Measurements from ENCODE around the gene ATP2C1. TPM values are rescaled to one million over a fixed set of nuclear protein-coding genes. Genes with fewer than 3 reads are reported as not detected.

The ATP2C1 gene
- total and polyA plus RNA-seq, 7 experiments from 2014 or later: 6.6 to 64.9 (median 47.7) TPM

GRCh38 chr3:130894130-130894985 lies 474 bp downstream of the ATP2C1 start:
- Histone ChIP-seq H3K9me3 (ENCODE audit: control insufficient read depth in 2 of 3, low read length in 3 of 3) (no peaks in the 10 kb centered on the region), H3K36me3 (ENCODE audit: control insufficient read depth in 2 of 3, insufficient read depth in 3 of 3, low read length in 3 of 3) (peaks cover 0 to 10% (median 0%) of the 10 kb centered on the region in 3 experiments), H3K4me3 (ENCODE audit: low read length) (peak overlapping the region; percentile 96), H3K27me3 (ENCODE audit: control insufficient read depth in 2 of 2, insufficient read depth in 2 of 2, low read length in 2 of 2) (no peaks in the 10 kb centered on the region), H3K27ac (ENCODE audit: low read depth, low read length) (peak overlapping the region; percentile 93), H3K4me1 (ENCODE audit: control insufficient read depth in 2 of 2, insufficient read depth in 2 of 2, low read length in 2 of 2) (peaks cover 5 to 14% of the 10 kb centered on the region in 2 donors)
- peaks cover 26 to 59% (median 41%) of the 10 kb centered on the region in 7 donors for H3K4me1 Mint-ChIP-seq
- H3K4me3 Mint-ChIP-seq: peak overlapping the region; percentile 94 to 99 (median 97)
- no peaks in the 10 kb centered on the region for H3K27me3 Mint-ChIP-seq
- ATAC-seq (peak; percentile 33), DNase-seq (peak in 7 of 9 donors; percentile 7 to 69 (median 40))
- H3K36me3 Mint-ChIP-seq: no peaks in the 10 kb centered on the region
- ChIA-PET POLR2A (interaction anchor here (0.6 to 2.0 kb wide), 11 partner anchors 33 to 965 kb away, joined by 3 to 11 read pairs (median 4); partner anchors contain the start of genes ASTE1 and NEK11), CTCF (interaction anchor here (0.9 to 1.2 kb wide), 3 partner anchors 21 to 149 kb away, joined by 3 to 4 read pairs (median 3); no protein-coding TSS in a partner anchor)
- H3K27ac Mint-ChIP-seq: peak overlapping the region; percentile 85 to 99 (median 95)
- intact Hi-C loops (cut with micrococcal nuclease): loop anchor here in 1 of 2 donors (1.0 to 5.0 kb wide), 4 partner anchors 14 to 1768 kb away; partner anchors contain the start of genes MRPL3 and UBA5
- H3K9me3 Mint-ChIP-seq: no peaks in the 10 kb centered on the region

- Histone ChIP-seq H3K27me3 (ENCODE audit: control insufficient read depth in 2 of 2, insufficient read depth in 2 of 2, low read length in 2 of 2) (no peaks in the 10 kb centered on the region), H3K4me3 (ENCODE audit: low read length) (peak overlapping the region; percentile 96), H3K4me1 (ENCODE audit: control insufficient read depth in 2 of 2, insufficient read depth in 2 of 2, low read length in 2 of 2) (peaks cover 5 to 14% of the 10 kb centered on the region in 2 donors), H3K36me3 (ENCODE audit: control insufficient read depth in 2 of 3, insufficient read depth in 3 of 3, low read length in 3 of 3) (peaks cover 0 to 10% (median 0%) of the 10 kb centered on the region in 3 experiments), H3K27ac (ENCODE audit: low read depth, low read length) (peak overlapping the region; percentile 93), H3K9me3 (ENCODE audit: control insufficient read depth in 2 of 3, low read length in 3 of 3) (no peaks in the 10 kb centered on the region)
- H3K4me3 Mint-ChIP-seq: peak overlapping the region; percentile 94 to 99 (median 97)
- ChIA-PET POLR2A (interaction anchor here (1.1 to 2.0 kb wide), 4 partner anchors 32 to 135 kb away, joined by 3 to 11 read pairs (median 4); partner anchors contain the start of genes ASTE1 and NEK11), CTCF (no interaction called here)
- no peaks in the 10 kb centered on the region for H3K36me3 Mint-ChIP-seq
- DNase-seq: no peak
- no peak for ATAC-seq
- peak overlapping the region in 8 of 9 donors; percentile 85 to 99 (median 94) for H3K27ac Mint-ChIP-seq
- intact Hi-C loops (cut with micrococcal nuclease): loop anchor here in 1 of 2 donors (1.0 to 5.0 kb wide), 5 partner anchors 13 to 1767 kb away; partner anchors contain the start of genes MRPL3 and UBA5
- H3K4me1 Mint-ChIP-seq: peaks cover 26 to 63% (median 41%) of the 10 kb centered on the region in 7 donors
- no peaks in the 10 kb centered on the region for H3K27me3 Mint-ChIP-seq
- no peaks in the 10 kb centered on the region for H3K9me3 Mint-ChIP-seq
Observed at GRCh38 chr3:130894986-130895280, 1.0 kb downstream of the ATP2C1 start.

GRCh38 chr3:130895690-130896488 lies 2.0 kb downstream of the ATP2C1 start:
- POLR2A ChIA-PET: no interaction called here
- H3K4me1 Mint-ChIP-seq: peaks cover 28 to 66% (median 44%) of the 10 kb centered on the region in 7 donors
- H3K4me3 Mint-ChIP-seq: peak overlapping the region; percentile 8 to 99 (median 96)
- peaks cover 6 to 14% of the 10 kb centered on the region in 2 donors for H3K4me1 ChIP-seq (ENCODE audit: control insufficient read depth in 2 of 2, insufficient read depth in 2 of 2, low read length in 2 of 2)
- peak overlapping the region in 6 of 9 donors; percentile 1 to 99 (median 36) for H3K27ac Mint-ChIP-seq
- intact Hi-C loops (cut with micrococcal nuclease): loop anchor here in 1 of 2 donors (5.0 kb wide), 1 partner anchor 41 kb away; no protein-coding TSS in a partner anchor
- H3K27me3 Mint-ChIP-seq: no peaks in the 10 kb centered on the region
- peaks cover 0 to 10% (median 0%) of the 10 kb centered on the region in 3 experiments for H3K36me3 ChIP-seq (ENCODE audit: control insufficient read depth in 2 of 3, insufficient read depth in 3 of 3, low read length in 3 of 3)
- H3K4me3 ChIP-seq (ENCODE audit: low read length): no peak overlapping the region
- no peak overlapping the region for H3K27ac ChIP-seq (ENCODE audit: low read depth, low read length)
- no peaks in the 10 kb centered on the region for H3K36me3 Mint-ChIP-seq
- DNase-seq (peak in 1 of 9 donors; percentile 12), ATAC-seq (no peak)
- H3K27me3 ChIP-seq (ENCODE audit: control insufficient read depth in 2 of 2, insufficient read depth in 2 of 2, low read length in 2 of 2): no peaks in the 10 kb centered on the region
- no peaks in the 10 kb centered on the region for H3K9me3 ChIP-seq (ENCODE audit: control insufficient read depth in 2 of 3, low read length in 3 of 3)
- CTCF ChIA-PET: no interaction called here
- no peaks in the 10 kb centered on the region for H3K9me3 Mint-ChIP-seq

- ChIA-PET POLR2A (no interaction called here), CTCF (no interaction called here)
- H3K27ac ChIP-seq (ENCODE audit: low read depth, low read length): no peak overlapping the region
- no peaks in the 10 kb centered on the region for H3K27me3 Mint-ChIP-seq
- peaks cover 7 to 14% of the 10 kb centered on the region in 2 donors for H3K4me1 ChIP-seq (ENCODE audit: control insufficient read depth in 2 of 2, insufficient read depth in 2 of 2, low read length in 2 of 2)
- intact Hi-C loops (cut with micrococcal nuclease): loop anchor here in 1 of 2 donors (5.0 kb wide), 1 partner anchor 40 kb away; no protein-coding TSS in a partner anchor
- no peaks in the 10 kb centered on the region for H3K36me3 Mint-ChIP-seq
- DNase-seq (no peak), ATAC-seq (no peak)
- no peak overlapping the region for H3K27ac Mint-ChIP-seq
- H3K4me3 Mint-ChIP-seq: no peak overlapping the region
- no peaks in the 10 kb centered on the region for H3K9me3 ChIP-seq (ENCODE audit: control insufficient read depth in 2 of 3, low read length in 3 of 3)
- H3K4me1 Mint-ChIP-seq: peaks cover 38 to 76% (median 56%) of the 10 kb centered on the region in 7 donors
- no peak overlapping the region for H3K4me3 ChIP-seq (ENCODE audit: low read length)
- peaks cover 0 to 10% (median 0%) of the 10 kb centered on the region in 3 experiments for H3K36me3 ChIP-seq (ENCODE audit: control insufficient read depth in 2 of 3, insufficient read depth in 3 of 3, low read length in 3 of 3)
- no peaks in the 10 kb centered on the region for H3K27me3 ChIP-seq (ENCODE audit: control insufficient read depth in 2 of 2, insufficient read depth in 2 of 2, low read length in 2 of 2)
- no peaks in the 10 kb centered on the region for H3K9me3 Mint-ChIP-seq
Observed at GRCh38 chr3:130897316-130897715, 3.4 kb downstream of the ATP2C1 start.

GRCh38 chr3:130900959-130901358 lies 7.1 kb downstream of the ATP2C1 start:
- intact Hi-C loops (cut with micrococcal nuclease): no loop called here
- Histone ChIP-seq H3K4me1 (ENCODE audit: control insufficient read depth in 2 of 2, insufficient read depth in 2 of 2, low read length in 2 of 2) (peaks cover 3 to 13% of the 10 kb centered on the region in 2 donors), H3K4me3 (ENCODE audit: low read length) (no peak overlapping the region), H3K27ac (ENCODE audit: low read depth, low read length) (no peak overlapping the region), H3K27me3 (ENCODE audit: control insufficient read depth in 2 of 2, insufficient read depth in 2 of 2, low read length in 2 of 2) (no peaks in the 10 kb centered on the region), H3K9me3 (ENCODE audit: control insufficient read depth in 2 of 3, low read length in 3 of 3) (no peaks in the 10 kb centered on the region), H3K36me3 (ENCODE audit: control insufficient read depth in 2 of 3, insufficient read depth in 3 of 3, low read length in 3 of 3) (no peaks in the 10 kb centered on the region)
- no peaks in the 10 kb centered on the region for H3K9me3 Mint-ChIP-seq
- peaks cover 40 to 88% (median 62%) of the 10 kb centered on the region in 7 donors for H3K4me1 Mint-ChIP-seq
- H3K4me3 Mint-ChIP-seq: no peak overlapping the region
- ChIA-PET POLR2A (no interaction called here), CTCF (no interaction called here)
- ATAC-seq (no peak), DNase-seq (no peak)
- no peaks in the 10 kb centered on the region for H3K27me3 Mint-ChIP-seq
- H3K27ac Mint-ChIP-seq: no peak overlapping the region
- peaks cover 0 to 7% (median 0%) of the 10 kb centered on the region in 5 donors for H3K36me3 Mint-ChIP-seq

- no peak overlapping the region for H3K4me3 Mint-ChIP-seq
- H3K27me3 Mint-ChIP-seq: no peaks in the 10 kb centered on the region
- H3K9me3 Mint-ChIP-seq: no peaks in the 10 kb centered on the region
- H3K4me1 ChIP-seq (ENCODE audit: control insufficient read depth in 2 of 2, insufficient read depth in 2 of 2, low read length in 2 of 2): peaks cover 3 to 12% of the 10 kb centered on the region in 2 donors
- DNase-seq (no peak), ATAC-seq (no peak)
- H3K27ac Mint-ChIP-seq: peak overlapping the region in 1 of 9 donors; percentile 18
- H3K27ac ChIP-seq (ENCODE audit: low read depth, low read length): no peak overlapping the region
- ChIA-PET POLR2A (no interaction called here), CTCF (no interaction called here)
- intact Hi-C loops (cut with micrococcal nuclease): no loop called here
- H3K9me3 ChIP-seq (ENCODE audit: control insufficient read depth in 2 of 3, low read length in 3 of 3): no peaks in the 10 kb centered on the region
- H3K36me3 ChIP-seq (ENCODE audit: control insufficient read depth in 2 of 3, insufficient read depth in 3 of 3, low read length in 3 of 3): no peaks in the 10 kb centered on the region
- no peak overlapping the region for H3K4me3 ChIP-seq (ENCODE audit: low read length)
- H3K4me1 Mint-ChIP-seq: peaks cover 38 to 88% (median 62%) of the 10 kb centered on the region in 7 donors
- no peaks in the 10 kb centered on the region for H3K27me3 ChIP-seq (ENCODE audit: control insufficient read depth in 2 of 2, insufficient read depth in 2 of 2, low read length in 2 of 2)
- H3K36me3 Mint-ChIP-seq: peaks cover 0 to 12% (median 0%) of the 10 kb centered on the region in 5 donors
Observed at GRCh38 chr3:130901463-130902204, 7.8 kb downstream of the ATP2C1 start.
